ENCODE data around the gene C1orf74. TPM values are rescaled to one million over a fixed set of nuclear protein-coding genes. Genes with fewer than 3 reads are reported as not detected.

C1orf74 gene
- total RNA-seq, 2 donors from 2014 or later, result 3.1 to 5.4 TPM

DNA sequence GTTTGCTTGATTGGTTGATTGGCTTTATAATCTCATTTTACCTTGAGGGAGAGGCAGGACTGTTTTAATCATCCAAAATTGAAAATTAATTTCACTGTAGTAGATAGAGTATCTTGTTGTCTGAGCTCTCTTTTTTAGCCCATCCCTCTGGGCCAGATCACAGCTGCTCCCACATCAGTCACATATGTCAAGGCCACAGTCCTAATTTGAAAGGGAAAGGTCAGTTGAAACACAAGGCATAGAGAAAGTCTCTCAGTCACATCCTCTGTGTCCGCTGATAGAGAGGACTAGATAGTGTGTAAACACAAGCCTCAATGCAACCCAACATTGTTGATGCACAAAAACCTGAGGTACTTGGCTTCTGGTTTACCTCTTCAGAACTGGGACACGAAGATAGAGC, 6.8 kb downstream of the C1orf74 start:
- Histone ChIP-seq H3K27ac (ENCODE audit: low read depth, low read length) (no peak overlapping the region), H3K4me1 (ENCODE audit: control insufficient read depth, insufficient read depth, low read length) (no peaks in the 10 kb centered on the region), H3K27me3 (ENCODE audit: control insufficient read depth, insufficient read depth, low read length, poor library complexity, severe bottlenecking) (peaks cover 13% of the 10 kb centered on the region), H3K9ac (ENCODE audit: extremely low read depth, low read length, poor library complexity, severe bottlenecking) (no peak overlapping the region), H3K9me3 (ENCODE audit: control insufficient read depth, low read length) (no peaks in the 10 kb centered on the region), H3K36me3 (ENCODE audit: control insufficient read depth, insufficient read depth, low read length) (peaks cover 2% of the 10 kb centered on the region), H3K4me3 (ENCODE audit: low read length) (no peak overlapping the region)
- Mint-ChIP-seq H3K4me3 (no peak overlapping the region), H3K27ac (no peak overlapping the region), H3K36me3 (ENCODE audit: low read depth) (peaks cover 2% of the 10 kb centered on the region), H3K4me1 (no peaks in the 10 kb centered on the region), H3K9me3 (no peaks in the 10 kb centered on the region), H3K27me3 (ENCODE audit: insufficient read depth) (peaks cover 12% of the 10 kb centered on the region)
- DNase-seq, result no peak
- TF ChIP-seq, protein P1, sequence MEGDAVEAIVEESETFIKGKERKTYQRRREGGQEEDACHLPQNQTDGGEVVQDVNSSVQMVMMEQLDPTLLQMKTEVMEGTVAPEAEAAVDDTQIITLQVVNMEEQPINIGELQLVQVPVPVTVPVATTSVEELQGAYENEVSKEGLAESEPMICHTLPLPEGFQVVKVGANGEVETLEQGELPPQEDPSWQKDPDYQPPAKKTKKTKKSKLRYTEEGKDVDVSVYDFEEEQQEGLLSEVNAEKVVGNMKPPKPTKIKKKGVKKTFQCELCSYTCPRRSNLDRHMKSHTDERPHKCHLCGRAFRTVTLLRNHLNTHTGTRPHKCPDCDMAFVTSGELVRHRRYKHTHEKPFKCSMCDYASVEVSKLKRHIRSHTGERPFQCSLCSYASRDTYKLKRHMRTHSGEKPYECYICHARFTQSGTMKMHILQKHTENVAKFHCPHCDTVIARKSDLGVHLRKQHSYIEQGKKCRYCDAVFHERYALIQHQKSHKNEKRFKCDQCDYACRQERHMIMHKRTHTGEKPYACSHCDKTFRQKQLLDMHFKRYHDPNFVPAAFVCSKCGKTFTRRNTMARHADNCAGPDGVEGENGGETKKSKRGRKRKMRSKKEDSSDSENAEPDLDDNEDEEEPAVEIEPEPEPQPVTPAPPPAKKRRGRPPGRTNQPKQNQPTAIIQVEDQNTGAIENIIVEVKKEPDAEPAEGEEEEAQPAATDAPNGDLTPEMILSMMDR (conservative IDR thresholded peaks at IDR 0.05), result no peak
- 90 to 94% methylated on average over 1 to 2 of the region's 2 CpGs for WGBS, 2 experiments (ENCODE audit: insufficient coverage in 1 of 2, insufficient read length in 1 of 2)

DNA sequence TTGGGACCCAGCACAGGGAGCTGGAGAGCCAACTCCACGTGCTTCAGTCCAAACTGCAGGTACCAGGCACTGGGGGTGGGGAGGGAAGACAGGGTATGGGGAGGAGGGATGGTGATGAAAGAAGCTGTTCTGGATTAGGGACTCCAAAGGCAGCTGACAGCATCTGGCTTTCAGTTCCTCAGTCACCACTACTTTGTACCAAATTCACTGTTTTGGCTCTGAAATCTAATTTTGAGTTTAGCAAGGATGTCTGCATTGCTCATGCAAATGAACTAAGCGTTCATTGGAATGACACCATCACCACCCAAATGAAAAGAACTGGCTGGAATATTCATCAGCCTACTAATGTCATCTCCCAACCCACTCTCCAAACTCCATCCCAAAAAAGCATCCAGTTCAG, 8.7 kb downstream of the C1orf74 start:
- Mint-ChIP-seq H3K27me3 (ENCODE audit: insufficient read depth) (peaks cover 15% of the 10 kb centered on the region), H3K4me3 (no peak overlapping the region), H3K36me3 (ENCODE audit: low read depth) (no peaks in the 10 kb centered on the region), H3K27ac (no peak overlapping the region), H3K4me1 (no peaks in the 10 kb centered on the region), H3K9me3 (no peaks in the 10 kb centered on the region)
- Histone ChIP-seq H3K4me1 (ENCODE audit: control insufficient read depth, insufficient read depth, low read length) (no peaks in the 10 kb centered on the region), H3K4me3 (ENCODE audit: low read length) (no peak overlapping the region), H3K27ac (ENCODE audit: low read depth, low read length) (no peak overlapping the region), H3K9me3 (ENCODE audit: control insufficient read depth, low read length) (no peaks in the 10 kb centered on the region), H3K9ac (ENCODE audit: extremely low read depth, low read length, poor library complexity, severe bottlenecking) (no peak overlapping the region), H3K36me3 (ENCODE audit: control insufficient read depth, insufficient read depth, low read length) (no peaks in the 10 kb centered on the region), H3K27me3 (ENCODE audit: control insufficient read depth, insufficient read depth, low read length, poor library complexity, severe bottlenecking) (peaks cover 20% of the 10 kb centered on the region)
- 72 to 100% methylated on average over 1 to 2 of the region's 2 CpGs for WGBS, 2 experiments (ENCODE audit: insufficient coverage in 1 of 2, insufficient read length in 1 of 2)
- TF ChIP-seq, protein P1 (conservative IDR thresholded peaks at IDR 0.05), result no peak
- no peak for DNase-seq

DNA sequence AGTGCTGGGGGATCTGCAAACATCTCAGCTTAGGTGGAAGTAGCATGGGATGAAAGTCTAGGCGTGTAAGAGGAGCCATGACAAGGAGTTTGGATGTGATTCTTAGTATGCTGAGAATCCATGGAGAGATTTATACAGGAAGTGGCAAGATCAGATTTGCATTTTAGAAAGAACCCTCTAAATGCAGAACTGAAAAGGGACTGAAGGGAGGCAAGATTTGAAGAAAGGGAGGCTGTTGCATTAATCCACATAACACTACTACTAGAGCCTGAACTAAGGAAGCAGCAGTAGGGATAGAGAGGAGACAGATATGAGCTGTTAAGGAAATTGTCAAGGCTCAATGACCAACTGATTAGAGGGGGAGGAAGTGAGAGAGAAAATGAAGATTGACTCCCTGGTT, 9.8 kb downstream of the C1orf74 start:
- Mint-ChIP-seq H3K9me3 (no peaks in the 10 kb centered on the region), H3K36me3 (ENCODE audit: low read depth) (no peaks in the 10 kb centered on the region), H3K4me1 (no peaks in the 10 kb centered on the region), H3K27me3 (ENCODE audit: insufficient read depth) (peaks cover 15% of the 10 kb centered on the region), H3K27ac (no peak overlapping the region), H3K4me3 (no peak overlapping the region)
- Histone ChIP-seq H3K4me3 (ENCODE audit: low read length) (no peak overlapping the region), H3K27me3 (ENCODE audit: control insufficient read depth, insufficient read depth, low read length, poor library complexity, severe bottlenecking) (peaks cover 20% of the 10 kb centered on the region), H3K36me3 (ENCODE audit: control insufficient read depth, insufficient read depth, low read length) (no peaks in the 10 kb centered on the region), H3K4me1 (ENCODE audit: control insufficient read depth, insufficient read depth, low read length) (no peaks in the 10 kb centered on the region), H3K9me3 (ENCODE audit: control insufficient read depth, low read length) (no peaks in the 10 kb centered on the region), H3K27ac (ENCODE audit: low read depth, low read length) (no peak overlapping the region), H3K9ac (ENCODE audit: extremely low read depth, low read length, poor library complexity, severe bottlenecking) (no peak overlapping the region)
- DNase-seq, result no peak
- 80 to 88% methylated on average over 1 of the region's 1 CpG for WGBS, 2 experiments (ENCODE audit: insufficient coverage in 1 of 2, insufficient read length in 1 of 2)
- TF ChIP-seq, protein P1 (conservative IDR thresholded peaks at IDR 0.05), result no peak
